ENCODE data around the gene BORCS6. TPM values are rescaled to one million over a fixed set of nuclear protein-coding genes. Genes with fewer than 3 reads are reported as not detected.

Gene BORCS6
- total RNA-seq, 1 donor from 2014 or later: 4.3 TPM

GRCh38 chr17:8154608-8155155, 35.3 kb downstream of the BORCS6 start:
- no peak for DNase-seq (ENCODE audit: low spot score)

- peak; percentile 99 for DNase-seq (ENCODE audit: low spot score)
Measured at GRCh38 chr17:8153957-8154607, 35.9 kb downstream of the BORCS6 start.

- peak; percentile 98 for DNase-seq (ENCODE audit: low spot score)
Measured at GRCh38 chr17:8153525-8153956, 36.4 kb downstream of the BORCS6 start.

GRCh38 chr17:8153031-8153451, 36.9 kb downstream of the BORCS6 start:
- DNase-seq (ENCODE audit: low spot score): no peak

GRCh38 chr17:8152112-8152775, 37.7 kb downstream of the BORCS6 start, which contains the start of gene PER1:
Gene PER1 (minus strand): TSS chr17:8152404. CDS start chr17:8150706, 1,698 bp downstream.
- DNase-seq (ENCODE audit: low spot score): peak; percentile 96

GRCh38 chr17:8151641-8152111, 38.3 kb downstream of the BORCS6 start:
- peak; percentile 81 for DNase-seq (ENCODE audit: low spot score)

- DNase-seq (ENCODE audit: low spot score): peak; percentile 94
Measured at GRCh38 chr17:8151120-8151640, 38.8 kb downstream of the BORCS6 start.

- peak; percentile 36 for DNase-seq (ENCODE audit: low spot score)
Measured at GRCh38 chr17:8150194-8151119, 39.5 kb downstream of the BORCS6 start.

- no peak for DNase-seq (ENCODE audit: low spot score)
Measured at GRCh38 chr17:8149419-8150193, 40.4 kb downstream of the BORCS6 start.

GRCh38 chr17:8148560-8148959, 41.4 kb downstream of the BORCS6 start:
- DNase-seq (ENCODE audit: low spot score): no peak

- DNase-seq (ENCODE audit: low spot score): no peak
Measured at GRCh38 chr17:8147805-8148404, 42.1 kb downstream of the BORCS6 start.

- DNase-seq (ENCODE audit: low spot score): no peak
Measured at GRCh38 chr17:8147141-8147804, 42.7 kb downstream of the BORCS6 start.

GRCh38 chr17:8146381-8147140, 43.4 kb downstream of the BORCS6 start:
- no peak for DNase-seq (ENCODE audit: low spot score)

- no peak for DNase-seq (ENCODE audit: low spot score)
Measured at GRCh38 chr17:8145811-8146210, 44.2 kb downstream of the BORCS6 start.

- DNase-seq (ENCODE audit: low spot score): no peak
Measured at GRCh38 chr17:8144401-8145231, 45.4 kb downstream of the BORCS6 start.

GRCh38 chr17:8143581-8144400, 46.2 kb downstream of the BORCS6 start:
- no peak for DNase-seq (ENCODE audit: low spot score)
